ENCODE measurements around the gene ATP10A. TPM values are rescaled to one million over a fixed set of nuclear protein-coding genes. Genes with fewer than 3 reads are reported as not detected.

ATP10A gene
- total RNA-seq, 1 experiment from 2014 or later, result 0.02 TPM

GRCh38 chr15:25721605-25721955 is 141.5 kb downstream of the ATP10A start:
- no TSS peak for BruUV-seq (replicated peaks)
- intact Hi-C loops (cut with micrococcal nuclease), result no loop called here
- ChIA-PET POLR2A (no interaction called here), RAD21 (ENCODE audit: low non-redundant PET in 1 of 2, low total read pairs in 2 of 2, uncharacterized antibody in 2 of 2, unreplicated experiment in 2 of 2) (no interaction called here), CTCF (no interaction called here)
- DNase-seq (ENCODE audit: low read depth, low spot score) (no peak), ATAC-seq (no peak)
- Histone ChIP-seq H3K27me3 (ENCODE audit: insufficient read depth, low read length) (no peaks in the 10 kb centered on the region), H3K27ac (ENCODE audit: low read depth, low read length) (no peak overlapping the region), H3K9me3 (ENCODE audit: control insufficient read depth in 1 of 2, insufficient read depth in 1 of 2, low read depth in 1 of 2, low read length in 2 of 2) (peaks cover 3 to 13% of the 10 kb centered on the region in 2 experiments; a peak in 2 of 4 replicates), H3K4me1 (ENCODE audit: control insufficient read depth in 1 of 2, insufficient read depth in 2 of 2, low read length in 2 of 2) (no peaks in the 10 kb centered on the region), H3K9me2 (ENCODE audit: insufficient read depth) (no peaks in the 10 kb centered on the region), H2AFZ (ENCODE audit: low read depth, low read length, poor library complexity, severe bottlenecking) (no peak overlapping the region), H3K4me3 (replicated peaks in 1 of 2; ENCODE audit: low read depth in 1 of 2, low read length in 2 of 2) (no peak overlapping the region), H4K20me1 (ENCODE audit: insufficient read depth) (no peaks in the 10 kb centered on the region), H3K9ac (ENCODE audit: low read length) (no peak overlapping the region), H3K79me2 (ENCODE audit: insufficient read depth, low read length) (no peaks in the 10 kb centered on the region), H3K4me2 (ENCODE audit: low read length) (no peak overlapping the region), H3K36me3 (ENCODE audit: control insufficient read depth in 1 of 2, insufficient read depth in 2 of 2, low read length in 2 of 2) (no peaks in the 10 kb centered on the region)
- no peak for TF ChIP-seq CTCF (IDR thresholded peaks at IDR 0.05 in 2 of 3, conservative IDR thresholded peaks at IDR 0.05 in 1 of 3; ENCODE audit: borderline replicate concordance in 1 of 3, insufficient read depth in 1 of 3, low read depth in 2 of 3, low read length in 2 of 3)
- TF ChIP-seq CEBPB (IDR thresholded peaks at IDR 0.05; ENCODE audit: low read depth), result no peak
- no peak for TF ChIP-seq ATF3 (IDR thresholded peaks at IDR 0.05)
- TF ChIP-seq SIN3A (IDR thresholded peaks at IDR 0.05; ENCODE audit: low read depth), result no peak
- no peak for TF ChIP-seq POLR2AphosphoS5 (IDR thresholded peaks at IDR 0.05; ENCODE audit: low read depth, low read length)
- no peak for TF ChIP-seq SP1 (IDR thresholded peaks at IDR 0.05; ENCODE audit: low read depth)
- TF ChIP-seq POLR2A (IDR thresholded peaks at IDR 0.05; ENCODE audit: borderline replicate concordance, extremely low read depth, insufficient read depth, insufficient read length), result no peak
- no peak for TF ChIP-seq FOSL1 (IDR thresholded peaks at IDR 0.05; ENCODE audit: low read depth)
- TF ChIP-seq EGR1 (IDR thresholded peaks at IDR 0.05; ENCODE audit: low read depth), result no peak
- TF ChIP-seq ZFX (IDR thresholded peaks at IDR 0.05), result no peak
- TF ChIP-seq EZH2phosphoT487 (IDR thresholded peaks at IDR 0.05; ENCODE audit: borderline replicate concordance), result no peak
- no peak for TF ChIP-seq ZBTB33 (IDR thresholded peaks at IDR 0.05; ENCODE audit: extremely low read depth, insufficient replicate concordance, low read length)
- TF ChIP-seq CBX3 (IDR thresholded peaks at IDR 0.05; ENCODE audit: low read depth), result no peak
- no peak for TF ChIP-seq ZNF274 (IDR thresholded peaks at IDR 0.05; ENCODE audit: low read depth, low read length)
- TF ChIP-seq TCF7L2 (IDR thresholded peaks at IDR 0.05; ENCODE audit: borderline replicate concordance, extremely low read depth, insufficient read depth, insufficient read length), result no peak
- no peak for TF ChIP-seq ELF1 (IDR thresholded peaks at IDR 0.05; ENCODE audit: borderline replicate concordance, low read depth)
- no peak for TF ChIP-seq MAX (IDR thresholded peaks at IDR 0.05)
